HG03175 (cell line): Measurements from ENCODE around the gene PXYLP1.

ENCODE experiments used
- ATAC-seq: cut with Tn5 transposase; IDR thresholded peaks from one replicate; pipeline ENCODE4 v1.9.1; 2021; ENCODE audit warnings: mild to moderate bottlenecking, moderate library complexity; ENCODE audit not compliant: unreplicated experiment

The PXYLP1 gene

GRCh38 chr3:141248064-141248463 lies 16.4 kb downstream of the PXYLP1 start:
- no peak for ATAC-seq

GRCh38 chr3:141249041-141249440 lies 17.4 kb downstream of the PXYLP1 start:
- no peak for ATAC-seq

- ATAC-seq: no peak
Measured at GRCh38 chr3:141250342-141250741, 18.7 kb downstream of the PXYLP1 start.

GRCh38 chr3:141250828-141251227 lies 19.2 kb downstream of the PXYLP1 start:
- ATAC-seq: no peak

GRCh38 chr3:141253326-141253725 lies 21.7 kb downstream of the PXYLP1 start:
- ATAC-seq: no peak

- no peak for ATAC-seq
Measured at GRCh38 chr3:141253811-141254210, 22.2 kb downstream of the PXYLP1 start.

GRCh38 chr3:141255137-141255845 lies 23.7 kb downstream of the PXYLP1 start:
- no peak for ATAC-seq

- ATAC-seq: no peak
Measured at GRCh38 chr3:141255846-141256261, 24.2 kb downstream of the PXYLP1 start.

- no peak for ATAC-seq
Measured at GRCh38 chr3:141256820-141257219, 25.2 kb downstream of the PXYLP1 start.

GRCh38 chr3:141257961-141258360 lies 26.3 kb downstream of the PXYLP1 start:
- ATAC-seq: no peak

- no peak for ATAC-seq
Measured at GRCh38 chr3:141258973-141259372, 27.3 kb downstream of the PXYLP1 start.

GRCh38 chr3:141259821-141260629 lies 28.4 kb downstream of the PXYLP1 start:
- no peak for ATAC-seq

GRCh38 chr3:141260630-141260927 lies 29.0 kb downstream of the PXYLP1 start:
- ATAC-seq: no peak

GRCh38 chr3:141261472-141262307 lies 30.1 kb downstream of the PXYLP1 start:
- ATAC-seq: no peak

- ATAC-seq: no peak
Measured at GRCh38 chr3:141262308-141262705, 30.7 kb downstream of the PXYLP1 start.

- no peak for ATAC-seq
Measured at GRCh38 chr3:141266186-141266585, 34.6 kb downstream of the PXYLP1 start.

- peak; percentile 71 for ATAC-seq
Measured at GRCh38 chr3:141266797-141267555, 35.4 kb downstream of the PXYLP1 start.

- ATAC-seq: no peak
Measured at GRCh38 chr3:141267629-141268028, 36.0 kb downstream of the PXYLP1 start.

GRCh38 chr3:141268306-141268705 lies 36.7 kb downstream of the PXYLP1 start:
- no peak for ATAC-seq

- ATAC-seq: no peak
Measured at GRCh38 chr3:141268791-141269190, 37.2 kb downstream of the PXYLP1 start.

- ATAC-seq: no peak
Measured at GRCh38 chr3:141269961-141270360, 38.3 kb downstream of the PXYLP1 start.
